ENCODE measurements around the gene TNPO3. TPM values are rescaled to one million over a fixed set of nuclear protein-coding genes. Genes with fewer than 3 reads are reported as not detected.
A peak's percentile ranks its signal among the peaks of the same experiment; 100 is the strongest.

TNPO3 gene
- total and polyA plus RNA-seq, 12 donors: 8.0 to 37.7 (median 29.6) TPM

DNA sequence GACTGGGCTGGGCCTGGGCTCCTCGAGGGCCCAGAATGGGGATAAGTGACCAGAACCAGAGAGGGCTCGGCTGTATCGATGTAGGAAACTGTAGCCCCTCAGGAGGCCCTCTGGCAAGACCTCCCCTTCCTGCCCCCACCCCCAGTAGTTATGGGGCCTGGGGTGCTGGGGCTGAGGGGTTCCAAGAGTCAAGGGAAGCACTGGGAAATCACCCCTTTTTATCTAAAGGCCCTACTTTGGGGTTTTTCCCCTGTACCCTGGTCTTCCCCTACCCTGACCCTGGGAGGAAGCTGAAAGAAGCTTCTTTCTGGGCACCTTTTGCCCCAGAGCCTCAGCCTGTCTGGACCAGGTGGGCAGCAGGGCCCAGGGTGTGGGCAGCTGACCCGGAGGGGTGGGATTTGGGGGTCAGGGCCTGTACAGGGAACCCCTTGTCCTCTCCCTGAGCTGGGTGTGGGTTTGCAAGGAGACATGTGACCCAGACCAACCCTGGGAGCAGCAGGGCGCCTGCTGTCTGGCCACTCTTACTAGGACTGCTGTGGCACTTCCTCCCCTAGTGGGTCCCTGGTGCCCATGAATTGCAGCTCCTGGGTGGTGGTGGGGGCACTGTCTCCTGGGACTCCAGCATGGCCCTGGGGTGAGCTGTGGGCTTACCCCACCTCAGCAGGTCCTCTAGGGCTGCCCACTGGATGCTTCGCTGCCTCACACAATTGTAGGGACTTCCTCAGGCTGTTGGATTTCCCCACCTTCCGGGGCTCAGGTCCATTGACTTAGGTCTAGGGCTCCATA lies 115.6 kb downstream of the TNPO3 start:
- peaks cover 0 to 77% (median 50%) of the 10 kb centered on the region in 7 donors for H3K27me3 ChIP-seq
- DNase-seq (no peak), ATAC-seq (peak in 7 of 8 donors; percentile 21 to 65 (median 46))
- peaks cover 0 to 5% (median 0%) of the 10 kb centered on the region in 9 donors for H3K36me3 ChIP-seq
- peaks cover 0 to 66% (median 12%) of the 10 kb centered on the region in 9 donors for H3K4me1 ChIP-seq
- intact Hi-C loops (cut with DNase I): no loop called here
- H3K4me3 ChIP-seq: peak overlapping the region in 9 of 10 donors; percentile 41 to 77 (median 56)
- TF ChIP-seq, protein P1, sequence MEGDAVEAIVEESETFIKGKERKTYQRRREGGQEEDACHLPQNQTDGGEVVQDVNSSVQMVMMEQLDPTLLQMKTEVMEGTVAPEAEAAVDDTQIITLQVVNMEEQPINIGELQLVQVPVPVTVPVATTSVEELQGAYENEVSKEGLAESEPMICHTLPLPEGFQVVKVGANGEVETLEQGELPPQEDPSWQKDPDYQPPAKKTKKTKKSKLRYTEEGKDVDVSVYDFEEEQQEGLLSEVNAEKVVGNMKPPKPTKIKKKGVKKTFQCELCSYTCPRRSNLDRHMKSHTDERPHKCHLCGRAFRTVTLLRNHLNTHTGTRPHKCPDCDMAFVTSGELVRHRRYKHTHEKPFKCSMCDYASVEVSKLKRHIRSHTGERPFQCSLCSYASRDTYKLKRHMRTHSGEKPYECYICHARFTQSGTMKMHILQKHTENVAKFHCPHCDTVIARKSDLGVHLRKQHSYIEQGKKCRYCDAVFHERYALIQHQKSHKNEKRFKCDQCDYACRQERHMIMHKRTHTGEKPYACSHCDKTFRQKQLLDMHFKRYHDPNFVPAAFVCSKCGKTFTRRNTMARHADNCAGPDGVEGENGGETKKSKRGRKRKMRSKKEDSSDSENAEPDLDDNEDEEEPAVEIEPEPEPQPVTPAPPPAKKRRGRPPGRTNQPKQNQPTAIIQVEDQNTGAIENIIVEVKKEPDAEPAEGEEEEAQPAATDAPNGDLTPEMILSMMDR (IDR thresholded peaks at IDR 0.05): no peak
- H3K27ac ChIP-seq: peak overlapping the region in 5 of 10 donors; percentile 6 to 89 (median 37)
- WGBS, 2 donors: 56 to 60% methylated on average over 7 of the region's 7 CpGs
- no peaks in the 10 kb centered on the region for H3K9me3 ChIP-seq

DNA sequence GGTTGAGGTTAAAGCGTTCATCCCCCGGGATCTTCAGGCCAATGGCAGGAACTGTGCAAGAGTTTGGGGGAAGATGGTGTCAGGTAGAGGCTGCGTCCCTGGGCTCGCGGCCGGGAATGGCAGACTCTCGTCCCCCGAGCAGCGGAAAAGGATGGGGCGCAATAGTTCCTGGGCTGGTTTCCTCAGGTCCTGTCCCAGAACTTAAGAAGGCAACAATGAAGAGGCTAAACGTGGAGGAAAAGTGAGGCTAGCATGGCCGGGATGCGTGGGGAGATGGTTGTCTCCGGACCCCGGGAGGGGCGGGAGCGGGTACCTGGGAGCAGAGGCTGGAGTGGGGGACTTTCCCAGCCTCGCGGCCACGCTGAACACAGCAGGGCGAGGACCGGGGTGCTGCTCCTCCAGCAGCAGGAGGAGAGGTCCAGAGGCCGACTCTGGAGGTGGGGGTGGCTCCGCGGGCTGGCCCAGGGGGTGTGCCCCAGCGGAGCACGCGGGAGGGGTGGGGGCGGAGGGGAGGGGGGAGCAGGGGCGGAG lies 116.3 kb downstream of the TNPO3 start:
- H3K9me3 ChIP-seq: no peaks in the 10 kb centered on the region
- peak in 5 of 8 donors; percentile 8 to 35 (median 14) for ATAC-seq
- peak overlapping the region in 3 of 10 donors; percentile 22 to 89 (median 44) for H3K27ac ChIP-seq

DNA sequence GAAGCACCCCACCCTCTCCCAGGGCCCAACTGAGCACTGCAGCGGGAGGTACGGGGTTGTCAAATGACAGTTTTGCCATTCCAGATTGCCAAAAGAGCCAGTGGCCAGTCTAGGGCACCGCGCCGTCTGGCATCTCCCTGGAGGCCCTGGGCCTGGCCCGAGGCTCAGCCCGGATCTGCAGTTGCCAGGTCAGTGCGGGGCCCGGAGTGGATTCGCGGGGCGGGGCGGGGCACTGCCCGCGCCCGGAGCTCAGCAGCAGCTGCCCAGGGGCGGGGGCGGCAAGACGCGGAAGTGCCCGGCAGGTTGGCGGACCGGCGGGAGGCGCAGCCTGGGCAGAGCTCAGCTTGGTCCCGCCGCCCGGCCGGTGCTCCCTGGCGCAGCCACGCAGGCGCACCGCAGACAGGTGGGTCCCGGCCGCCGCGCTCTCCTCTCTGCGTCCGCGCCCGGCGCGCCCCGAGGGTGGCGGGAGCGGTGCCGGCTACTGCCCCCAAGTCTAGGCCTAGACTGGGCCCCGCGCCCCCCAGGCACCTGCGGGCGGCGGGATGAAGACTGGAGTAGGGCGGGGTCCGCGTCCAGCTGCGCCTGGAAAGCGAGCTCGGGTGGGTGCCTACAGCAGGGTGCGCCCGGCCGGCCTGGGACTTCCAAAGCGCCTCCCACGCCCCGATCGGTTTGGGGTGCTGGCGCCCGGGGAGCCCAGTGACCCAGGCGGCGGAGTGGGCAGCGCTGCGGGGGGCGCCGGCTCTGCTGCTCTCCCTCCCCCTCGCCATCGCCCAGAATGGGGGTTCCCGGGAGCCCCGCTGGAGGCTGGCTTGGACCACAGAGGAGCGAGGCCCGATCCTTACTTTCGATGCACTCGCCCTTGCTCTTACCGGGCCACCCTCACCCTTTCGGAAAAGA lies 117.0 kb downstream of the TNPO3 start, which contains the start of gene IRF5:
IRF5 (plus strand) TSS at position 281 of the 897 bp plus-strand sequence. CDS start 4,155 bp downstream, outside the sequence.
- ATAC-seq (peak in 5 of 8 donors; percentile 22 to 50 (median 37)), DNase-seq (peak in 1 of 2 donors; percentile 55)
- no peaks in the 10 kb centered on the region for H3K9me3 ChIP-seq
- TF ChIP-seq, protein P1 (IDR thresholded peaks at IDR 0.05): no peak
- H3K36me3 ChIP-seq: peaks cover 0 to 5% (median 0%) of the 10 kb centered on the region in 9 donors
- 1 to 2% methylated on average over 77 to 83 of the region's 83 CpGs for WGBS, 2 donors
- H3K4me1 ChIP-seq: peaks cover 0 to 72% (median 13%) of the 10 kb centered on the region in 9 donors
- peak within 1 kb of the TSS in 4 of 10 donors; percentile 40 to 89 (median 42) for H3K27ac ChIP-seq
- intact Hi-C loops (cut with DNase I): no loop called here
- peak within 1 kb of the TSS; percentile 21 to 77 (median 56) for H3K4me3 ChIP-seq
- peaks cover 0 to 85% (median 50%) of the 10 kb centered on the region in 7 donors for H3K27me3 ChIP-seq

More for the DNA sequence above, 116.3 kb downstream of the TNPO3 start:
- peaks cover 0 to 5% (median 0%) of the 10 kb centered on the region in 9 donors for H3K36me3 ChIP-seq
- intact Hi-C loops (cut with DNase I): no loop called here
- TF ChIP-seq, protein P1 (IDR thresholded peaks at IDR 0.05): no peak
- WGBS, 2 donors: 2 to 4% methylated on average over 25 to 30 of the region's 30 CpGs
- peaks cover 0 to 66% (median 12%) of the 10 kb centered on the region in 9 donors for H3K4me1 ChIP-seq
- H3K27me3 ChIP-seq: peaks cover 0 to 80% (median 50%) of the 10 kb centered on the region in 7 donors
- no peak for DNase-seq
- H3K4me3 ChIP-seq: peak overlapping the region; percentile 21 to 77 (median 56)
